GM18868 (cell line): Measurements from ENCODE around the gene C1QL3.

ENCODE experiments used
- ATAC-seq: cut with Tn5 transposase; IDR thresholded peaks from one replicate; pipeline ENCODE4 v1.9.1; 2021; ENCODE audit warnings: mild to moderate bottlenecking, moderate library complexity; ENCODE audit not compliant: unreplicated experiment

C1QL3 gene

DNA sequence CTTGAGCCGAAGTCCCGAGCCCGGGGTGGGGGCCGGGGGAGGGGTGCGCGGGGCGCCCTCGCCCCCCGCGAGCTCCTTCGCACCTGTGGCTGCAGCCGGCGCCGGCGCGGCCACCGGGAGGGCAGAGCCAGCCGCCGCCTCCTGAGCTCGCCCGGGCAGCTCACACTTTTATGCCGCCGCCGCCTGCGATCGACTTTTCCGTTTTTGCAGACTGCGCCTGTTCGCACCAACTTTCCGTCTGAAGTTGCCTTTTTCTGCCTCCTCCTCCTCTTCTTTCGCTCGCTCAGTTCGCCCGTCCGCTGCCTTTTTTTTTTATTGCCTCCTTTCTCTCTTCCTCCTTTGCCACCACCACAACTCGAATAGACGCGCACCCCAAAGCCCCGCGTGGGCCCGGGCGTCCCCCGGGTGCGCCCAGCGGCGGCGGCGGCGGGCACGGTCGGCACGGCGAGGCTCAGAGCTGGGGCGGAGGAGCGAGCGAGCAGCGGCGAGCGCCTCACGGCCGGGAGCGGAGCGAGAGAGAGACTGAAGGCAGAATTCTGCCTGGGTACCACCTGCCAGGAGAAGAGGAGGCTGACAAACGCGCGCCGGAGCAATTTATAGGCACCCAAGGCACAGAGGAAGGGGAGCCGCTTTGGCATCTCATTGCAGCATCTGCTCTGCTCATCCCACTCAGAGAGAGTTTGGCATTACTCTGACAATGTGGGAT, at the start of gene C1QL3:
C1QL3 (minus strand) TSS at position 569 of the 706 bp plus-strand sequence. CDS start 814 bp downstream, outside the sequence.
- ATAC-seq = peak; percentile 30

GRCh38 chr10:16570731-16571130, 49.1 kb upstream of the C1QL3 start:
- peak; percentile 84 for ATAC-seq

- no peak for ATAC-seq
Observed at GRCh38 chr10:16566202-16566805, 44.6 kb upstream of the C1QL3 start.

- ATAC-seq = no peak
Observed at GRCh38 chr10:16565604-16566003, 43.9 kb upstream of the C1QL3 start.

GRCh38 chr10:16562891-16563290, 41.2 kb upstream of the C1QL3 start:
- no peak for ATAC-seq

- ATAC-seq = no peak
Observed at GRCh38 chr10:16559236-16559773, 37.6 kb upstream of the C1QL3 start.

GRCh38 chr10:16547973-16548372, 26.3 kb upstream of the C1QL3 start:
- ATAC-seq = no peak

- peak; percentile 77 for ATAC-seq
Observed at GRCh38 chr10:16545116-16545736, 23.5 kb upstream of the C1QL3 start.

GRCh38 chr10:16544591-16544990, 22.9 kb upstream of the C1QL3 start:
- no peak for ATAC-seq

DNA sequence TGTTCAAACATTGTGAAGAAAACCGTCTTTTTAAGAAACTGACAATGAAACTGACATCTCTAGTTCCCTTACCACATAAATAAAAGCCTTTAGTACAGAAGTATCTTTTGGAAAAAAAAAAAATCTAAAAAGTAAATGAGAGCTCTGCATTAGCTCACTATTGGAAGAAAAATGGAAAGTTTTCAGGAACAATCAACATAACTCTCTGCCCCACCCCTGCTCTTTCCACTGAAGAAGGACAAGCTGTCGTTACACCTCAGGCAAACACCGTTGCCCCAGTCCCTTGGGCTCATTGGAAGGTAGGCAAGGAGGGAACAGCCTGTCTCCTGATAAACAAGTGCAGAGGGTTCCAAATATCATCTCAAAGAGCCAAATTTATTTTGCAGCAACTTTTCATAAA, 22.4 kb upstream of the C1QL3 start:
- ATAC-seq = no peak

DNA sequence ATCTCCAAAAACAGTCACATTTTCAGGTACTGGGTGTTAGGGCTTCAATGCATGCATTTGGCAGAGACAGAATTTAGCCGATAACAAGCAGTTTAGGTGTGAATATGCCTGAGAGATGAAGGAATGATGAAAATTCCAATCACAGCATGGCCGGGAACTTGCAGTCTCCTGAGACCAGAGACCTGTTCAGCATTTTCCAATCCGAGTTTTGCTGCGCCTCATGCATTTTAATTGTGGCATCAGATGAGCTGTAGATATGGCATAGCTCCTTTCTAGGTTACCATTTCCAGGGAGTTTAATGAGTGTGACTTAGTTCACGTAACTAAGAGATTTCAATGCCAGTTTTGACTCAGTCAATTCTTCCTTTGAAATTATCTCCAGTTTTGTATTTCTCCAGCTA, 14.5 kb upstream of the C1QL3 start:
- ATAC-seq = no peak

DNA sequence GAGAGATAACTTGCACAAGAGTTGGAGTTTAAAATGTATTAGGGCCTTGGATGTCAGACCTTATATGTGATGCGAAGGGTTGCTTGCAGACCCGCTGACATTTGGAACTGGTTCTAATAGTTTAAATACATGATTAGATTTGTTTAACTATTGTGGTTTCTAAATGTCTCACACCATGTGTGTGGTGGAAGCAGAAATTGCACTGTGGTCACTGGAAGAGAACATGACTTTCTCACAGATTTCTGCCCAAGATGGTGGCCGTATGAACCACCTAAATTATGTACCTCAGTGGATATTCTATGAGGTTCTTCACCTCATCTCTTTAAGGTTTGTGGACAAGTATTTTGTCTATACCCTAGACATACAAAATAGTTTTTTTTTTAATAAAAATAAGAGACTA, 8.2 kb upstream of the C1QL3 start:
- ATAC-seq = no peak

DNA sequence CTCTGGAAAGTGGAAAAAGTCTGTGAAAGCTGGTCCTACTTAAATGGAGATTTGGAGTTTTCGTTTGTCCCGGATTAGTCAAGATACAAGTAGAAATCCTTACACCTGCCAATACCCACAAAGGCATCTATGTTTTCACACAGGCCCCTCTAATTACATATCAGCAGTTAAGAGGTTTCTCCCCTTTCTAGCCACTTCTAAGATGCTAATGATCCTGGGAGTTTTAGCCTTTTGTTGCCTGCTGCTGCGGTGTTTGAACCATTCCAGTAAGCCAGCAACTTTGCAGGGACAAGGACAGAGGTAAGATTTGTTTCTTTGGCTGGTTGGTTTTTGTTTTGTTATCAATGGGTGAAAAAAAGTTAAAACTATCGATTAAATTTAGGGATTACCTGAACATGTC, 5.8 kb upstream of the C1QL3 start:
- no peak for ATAC-seq

DNA sequence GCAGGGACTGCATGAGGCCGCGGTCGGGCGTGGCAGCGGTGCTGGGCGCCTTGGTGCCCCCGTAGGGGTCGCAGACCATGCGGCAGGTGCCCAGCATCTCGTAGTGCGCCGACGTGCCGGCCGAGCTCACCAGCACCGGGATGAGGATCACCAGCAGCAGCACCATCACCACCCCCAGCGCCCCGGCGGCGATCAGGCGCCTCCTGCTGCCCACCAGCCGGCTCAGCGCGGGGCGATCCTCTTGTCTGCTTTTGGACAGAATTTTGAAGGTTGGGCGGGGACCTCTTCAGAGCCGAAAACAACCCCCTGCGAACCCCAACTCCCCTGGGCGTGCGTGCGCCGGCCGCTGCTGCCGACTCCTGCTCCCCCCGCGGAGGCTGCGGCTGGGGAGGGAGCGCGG, 779 bp downstream of the C1QL3 start:
- ATAC-seq = peak; percentile 38

- ATAC-seq = peak; percentile 11
Observed at GRCh38 chr10:16519908-16520861, 1.5 kb downstream of the C1QL3 start.

DNA sequence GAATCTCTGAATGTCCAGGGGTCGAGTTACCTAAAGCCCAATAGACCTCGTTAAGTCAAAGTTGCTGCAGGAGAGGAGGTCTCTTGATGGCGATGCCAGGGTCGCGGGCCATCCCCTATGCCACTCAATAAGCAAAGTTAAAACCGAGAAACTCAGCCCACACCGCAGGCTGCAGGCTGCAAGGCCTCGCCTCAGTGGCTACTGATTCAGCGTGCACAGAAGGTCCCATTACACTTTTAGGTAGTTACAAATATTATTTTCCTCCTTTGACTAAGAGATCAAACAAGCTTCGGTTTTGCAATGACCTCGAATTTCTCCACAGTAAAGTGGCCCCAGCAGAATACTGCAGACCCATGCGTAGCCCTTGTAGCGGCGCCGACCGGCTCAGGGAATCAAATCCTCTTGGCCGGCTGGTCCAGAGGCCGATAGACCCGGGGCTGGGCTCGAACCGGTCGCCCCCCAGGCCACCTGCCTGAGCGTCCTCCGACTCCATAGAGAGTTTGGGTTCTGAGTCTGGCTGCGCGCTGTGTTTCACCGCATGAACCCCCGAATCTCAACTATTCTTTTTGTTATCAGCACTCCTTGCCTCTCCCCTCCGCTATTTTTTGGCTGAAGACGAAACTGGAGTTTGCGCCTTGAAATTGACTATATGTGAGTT, 2.3 kb downstream of the C1QL3 start:
- peak; percentile 71 for ATAC-seq

DNA sequence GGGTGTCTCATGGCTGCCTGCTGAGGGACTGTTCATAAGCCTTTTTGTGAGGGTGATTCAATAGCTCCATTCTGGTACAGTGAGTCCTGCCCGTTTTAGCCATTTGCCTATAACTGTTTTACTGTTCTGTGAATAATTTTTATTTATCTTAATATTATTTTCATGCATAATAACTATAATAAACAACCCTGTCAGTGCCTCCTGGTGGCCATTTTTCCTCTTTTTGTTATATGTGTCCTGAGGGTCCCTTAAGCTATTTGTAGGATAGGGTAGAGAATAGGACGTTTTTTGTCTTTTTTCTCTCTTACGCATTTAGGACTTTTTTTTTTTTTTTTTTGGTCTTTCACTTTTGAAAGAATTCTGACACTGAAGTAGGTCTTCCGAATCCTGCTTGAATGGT, 2.9 kb downstream of the C1QL3 start:
- no peak for ATAC-seq

- no peak for ATAC-seq
Observed at GRCh38 chr10:16510843-16511242, 10.8 kb downstream of the C1QL3 start.

DNA sequence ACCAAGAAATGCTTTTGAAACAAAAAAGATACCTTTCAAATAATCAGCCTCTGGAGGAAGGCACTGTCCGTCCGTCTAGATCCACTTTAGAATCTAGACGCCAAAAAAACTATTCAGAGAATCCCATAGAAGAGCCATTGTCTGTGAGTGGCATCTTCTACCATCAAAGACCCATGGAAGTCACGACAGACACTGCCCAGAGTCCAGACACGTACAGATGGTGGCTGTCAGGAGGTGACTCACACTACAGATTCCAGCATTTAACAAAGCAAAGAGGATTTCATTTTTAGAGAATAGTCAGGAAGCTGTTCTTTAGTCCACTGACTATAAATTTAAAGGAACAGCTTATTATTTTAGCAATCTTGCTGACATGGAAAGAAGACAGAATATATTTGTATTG, 11.7 kb downstream of the C1QL3 start:
- no peak for ATAC-seq

GRCh38 chr10:16505161-16505560, 16.5 kb downstream of the C1QL3 start:
- no peak for ATAC-seq
